H1 (cell line): Measurements from ENCODE around the gene ETFB. TPM values are rescaled to one million over a fixed set of nuclear protein-coding genes. Genes with fewer than 3 reads are reported as not detected.

Source experiments
- CTCF ChIA-PET: fragments of 300-600 bp; sonication (Branson Sonifier 250); formaldehyde crosslinking; loops from one replicate; lab custom pipeline; 2021; ENCODE audit not compliant: partially characterized antibody; lab: Charles Lee
- POLR2A ChIA-PET: fragments of 300-600 bp; sonication (Branson Sonifier 250); formaldehyde crosslinking; loops from one replicate; lab custom pipeline; 2021; ENCODE audit warnings: inconsistent platforms; ENCODE audit not compliant: partially characterized antibody; lab: Charles Lee
- DNase-seq, 2 experiments: peaks; one replicate each; pipeline versions ENCODE4 v3.0.0 to v3.0.0-alpha.2; 2010 to 2022; ENCODE audit warnings: low spot score in 2 of 2, low read depth in 1 of 2, mixed read lengths in 1 of 2
- FAIRE-seq: peaks from 2 replicates; lab custom pipeline; 2011; peaks lifted over from hg19 to GRCh38; lab: Jason Lieb, UNC
- H2AFZ ChIP-seq: 2 replicates; pipeline ENCODE4 v1.8.1; 2012; ENCODE audit warnings: low read length, inconsistent platforms
- H2AK5ac ChIP-seq: 2 replicates; pipeline ENCODE4 v1.6.1; 2013; ENCODE audit warnings: low read depth, low read length
- H2BK120ac ChIP-seq: replicated peaks from 2 replicates; pipeline ENCODE3; 2013; ENCODE audit warnings: low read depth, low read length, inconsistent platforms
- H2BK12ac ChIP-seq: 2 replicates; pipeline ENCODE4 v1.6.1; 2013; ENCODE audit warnings: low read depth, low read length
- H2BK15ac ChIP-seq: 2 replicates; pipeline ENCODE4 v1.6.1; 2013; ENCODE audit warnings: low read length
- H2BK20ac ChIP-seq: 2 replicates; pipeline ENCODE4 v1.6.1; 2013; ENCODE audit warnings: low read length
- H2BK5ac ChIP-seq: 2 replicates; pipeline ENCODE4 v1.6.1; 2013; ENCODE audit warnings: low read depth, low read length
- H3K14ac ChIP-seq: 2 replicates; pipeline ENCODE4 v1.6.1; 2013; ENCODE audit warnings: inconsistent platforms; ENCODE audit not compliant: insufficient read length
- H3K18ac ChIP-seq: 2 replicates; pipeline ENCODE4 v1.6.1; 2013; ENCODE audit warnings: low read length; ENCODE audit errors: extremely low read depth
- H3K23ac ChIP-seq: 2 replicates; pipeline ENCODE4 v1.6.1; 2013; ENCODE audit warnings: inconsistent platforms; ENCODE audit not compliant: insufficient read length
- H3K23me2 ChIP-seq: 2 replicates; pipeline ENCODE4 v1.6.1; 2013; ENCODE audit warnings: low read depth, low read length
- H3K27ac ChIP-seq: 2 replicates; pipeline ENCODE4 v1.6.1; 2011; ENCODE audit warnings: low read depth, low read length, inconsistent platforms
- H3K27me3 ChIP-seq, 4 experiments: replicated peaks in 1 of 4; 1 replicate in 1 of 4; 2 replicates in 3 of 4; pipeline versions ENCODE4 v1.6.1 to v1.8.1; 2011 to 2013; ENCODE audit warnings: low read length in 3 of 4, mild to moderate bottlenecking in 3 of 4, inconsistent platforms in 2 of 4, mixed read lengths in 2 of 4, moderate library complexity in 1 of 4; ENCODE audit not compliant: control insufficient read depth in 3 of 4, insufficient read depth in 3 of 4; ENCODE audit errors: extremely low read depth in 1 of 4
- H3K36me3 ChIP-seq, 4 experiments: 2 replicates each; pipeline versions ENCODE4 v1.6.1 to v1.8.1; 2011 to 2013; ENCODE audit warnings: mild to moderate bottlenecking in 4 of 4, low read length in 3 of 4, moderate library complexity in 2 of 4, control low read depth in 1 of 4, inconsistent platforms in 1 of 4; ENCODE audit not compliant: insufficient read depth in 4 of 4, control insufficient read depth in 2 of 4
- H3K4ac ChIP-seq: replicated peaks from 2 replicates; pipeline ENCODE3; 2013; ENCODE audit warnings: low read length, low read depth, mixed read lengths, inconsistent platforms; ENCODE audit not compliant: insufficient read length
- H3K4me1 ChIP-seq, 4 experiments: replicated peaks in 1 of 4; 1 replicate in 1 of 4; 2 replicates in 3 of 4; pipeline versions ENCODE4 v1.6.1 to v1.8.1; 2011 to 2013; ENCODE audit warnings: low read length in 3 of 4, inconsistent platforms in 2 of 4, mixed read lengths in 1 of 4; ENCODE audit not compliant: insufficient read depth in 4 of 4, control insufficient read depth in 3 of 4
- H3K4me2 ChIP-seq, 2 experiments: 2 replicates each; pipeline versions ENCODE4 v1.6.1 to v1.8.1; 2011 to 2013; ENCODE audit warnings: low read depth in 2 of 2, low read length in 2 of 2, control low read depth in 1 of 2, inconsistent platforms in 1 of 2, mild to moderate bottlenecking in 1 of 2; ENCODE audit not compliant: insufficient read depth in 1 of 2
- H3K4me3 ChIP-seq, 4 experiments: fragments of 200-600, 300-600 bp in 1 of 4; sonication (generic), shearing (Covaris generic), sonication (Bioruptor Twin) in 1 of 4; 2 replicates each; pipeline versions ENCODE4 v1.5.1 to v1.8.1; 2011 to 2016; ENCODE audit warnings: low read length in 4 of 4, low read depth in 3 of 4, control low read depth in 2 of 4, inconsistent platforms in 2 of 4, mild to moderate bottlenecking in 2 of 4, mixed read lengths in 1 of 4, moderate library complexity in 1 of 4; ENCODE audit not compliant: insufficient read depth in 2 of 4; ENCODE audit errors: extremely low read depth in 1 of 4
- H3K56ac ChIP-seq: replicated peaks from 2 replicates; pipeline ENCODE3; 2013; ENCODE audit warnings: low read depth, mild to moderate bottlenecking, mixed read lengths, low read length, inconsistent platforms; ENCODE audit not compliant: insufficient read length
- H3K79me1 ChIP-seq: 2 replicates; pipeline ENCODE4 v1.6.1; 2013; ENCODE audit warnings: low read depth, low read length, control low read depth
- H3K79me2 ChIP-seq, 2 experiments: 2 replicates each; pipeline versions ENCODE4 v1.6.1 to v1.8.1; 2012 to 2013; ENCODE audit warnings: low read length in 2 of 2, mild to moderate bottlenecking in 2 of 2, inconsistent platforms in 1 of 2; ENCODE audit not compliant: insufficient read depth in 2 of 2, control insufficient read depth in 1 of 2
- H3K9ac ChIP-seq, 4 experiments: replicated peaks in 1 of 4; 1 replicate in 1 of 4; 2 replicates in 3 of 4; pipeline versions ENCODE4 v1.6.1 to v1.8.1; 2011 to 2013; ENCODE audit warnings: low read depth in 3 of 4, low read length in 3 of 4, control low read depth in 2 of 4, mild to moderate bottlenecking in 2 of 4, moderate library complexity in 2 of 4, inconsistent platforms in 1 of 4; ENCODE audit errors: extremely low read depth in 1 of 4
- H3K9me3 ChIP-seq, 2 experiments: 2 replicates each; pipeline versions ENCODE4 v1.6.1 to v1.8.1; 2012 to 2013; ENCODE audit warnings: mild to moderate bottlenecking in 2 of 2, moderate library complexity in 2 of 2, control low read depth in 1 of 2, inconsistent platforms in 1 of 2, low read depth in 1 of 2, low read length in 1 of 2, mixed read lengths in 1 of 2; ENCODE audit not compliant: insufficient read depth in 2 of 2
- H4K20me1 ChIP-seq, 2 experiments: replicated peaks in 1 of 2; 2 replicates each; pipeline versions ENCODE3 to v1.8.1; 2011 to 2013; ENCODE audit warnings: inconsistent platforms in 2 of 2, low read length in 2 of 2, mild to moderate bottlenecking in 1 of 2; ENCODE audit not compliant: insufficient read depth in 2 of 2, control insufficient read depth in 1 of 2
- H4K5ac ChIP-seq: 2 replicates; pipeline ENCODE4 v1.6.1; 2013; ENCODE audit warnings: low read length, low read depth, mixed read lengths, inconsistent platforms; ENCODE audit not compliant: insufficient read length
- H4K8ac ChIP-seq: 2 replicates; pipeline ENCODE4 v1.8.0; 2013; ENCODE audit warnings: mild to moderate bottlenecking, moderate library complexity, low read length, inconsistent platforms; ENCODE audit not compliant: insufficient read depth; ENCODE audit errors: extremely low read depth
- H4K91ac ChIP-seq: replicated peaks from 2 replicates; pipeline ENCODE3; 2013; ENCODE audit warnings: low read length, mixed read lengths, inconsistent platforms; ENCODE audit not compliant: insufficient read length
- CHD1 ChIP-seq: IDR thresholded peaks from 2 replicates; pipeline ENCODE4 v1.6.1; 2012; ENCODE audit warnings: low read depth, low read length, improper control_type of control experiment
- GTF2F1 ChIP-seq: IDR thresholded peaks from 2 replicates; pipeline ENCODE4 v1.6.1; 2012; ENCODE audit warnings: low read depth, low read length, improper control_type of control experiment, borderline replicate concordance
- JUN ChIP-seq: IDR thresholded peaks from 2 replicates; pipeline ENCODE4 v1.6.1; 2011; ENCODE audit warnings: low read depth, mild to moderate bottlenecking, improper control_type of control experiment, low read length
- JUND ChIP-seq: IDR thresholded peaks from 2 replicates; pipeline ENCODE4 v1.6.1; 2011; ENCODE audit warnings: mild to moderate bottlenecking, improper control_type of control experiment, low read length
- KDM5A ChIP-seq: fragments of 200-600 bp; IDR thresholded peaks from 2 replicates; pipeline ENCODE4 v1.7.1; 2012; ENCODE audit warnings: mild to moderate bottlenecking, low read length, inconsistent platforms, mixed read lengths
- PHF8 ChIP-seq: fragments of 200-600 bp; sonication (generic); conservative IDR thresholded peaks from 2 replicates; pipeline ENCODE4 v1.7.1; 2012; ENCODE audit warnings: low read depth, mild to moderate bottlenecking, inconsistent platforms, low read length, moderate library complexity
- RAD21 ChIP-seq, 2 experiments: IDR thresholded peaks in 1 of 2; conservative IDR thresholded peaks in 1 of 2; 2 replicates each; pipeline ENCODE4 v1.6.1; 2011; ENCODE audit warnings: low read depth in 2 of 2, low read length in 2 of 2, improper control_type of control experiment in 1 of 2, inconsistent platforms in 1 of 2, mild to moderate bottlenecking in 1 of 2, moderate library complexity in 1 of 2
- SAP30 ChIP-seq: fragments of 300-600 bp; sonication (generic); IDR thresholded peaks from 2 replicates; pipeline ENCODE4 v1.7.1; 2012; ENCODE audit warnings: low read length, moderate library complexity, mild to moderate bottlenecking, inconsistent platforms; ENCODE audit not compliant: insufficient read depth, insufficient replicate concordance
- TAF1 ChIP-seq: IDR thresholded peaks from 2 replicates; pipeline ENCODE4 v1.6.1; 2011; ENCODE audit warnings: mild to moderate bottlenecking, low read depth, low read length
- TBP ChIP-seq: IDR thresholded peaks from 2 replicates; pipeline ENCODE4 v1.6.1; 2011; ENCODE audit warnings: low read depth, low read length, improper control_type of control experiment
- TCF12 ChIP-seq: IDR thresholded peaks from 2 replicates; pipeline ENCODE4 v1.6.1; 2011; ENCODE audit warnings: low read depth, mild to moderate bottlenecking, low read length
- YY1 ChIP-seq: IDR thresholded peaks from 2 replicates; pipeline ENCODE4 v1.6.1; 2011; ENCODE audit warnings: low read depth, mild to moderate bottlenecking, low read length
- ZNF274 ChIP-seq: IDR thresholded peaks from 2 replicates; pipeline ENCODE4 v1.7.0; 2012; ENCODE audit warnings: low read length, borderline replicate concordance; ENCODE audit errors: extremely low read depth
- WGBS, 2 experiments: shearing (Covaris generic) in 1 of 2; methylation state at CpG; one replicate each; pipeline versions ENCODE4 v1.1.6 to v1.1.7; 2013 to 2015; ENCODE audit warnings: low lambda C conversion rate in 2 of 2, mixed read lengths in 2 of 2, inconsistent platforms in 1 of 2, low coverage in 1 of 2, missing lambda C conversion rate in 1 of 2; ENCODE audit not compliant: insufficient replicate concordance in 2 of 2, insufficient coverage in 1 of 2, insufficient read length in 1 of 2; ENCODE audit errors: extremely low coverage in 1 of 2, missing lambda C conversion rate in 1 of 2; 5-methylcytosine and 5-hydroxymethylcytosine counted together
- polyA plus RNA-seq, 7 experiments: library from polyadenylated mRNA; depleted of rRNA in 3 of 7; stranded (reverse) in 5 of 7; unstranded in 2 of 7; fragments of >200 nt in 5 of 7; fragments of 200-250 nt in 2 of 7; gene quantifications; 1 replicate in 5 of 7; 2 replicates in 1 of 7; 4 replicates in 1 of 7; pipeline versions ENCODE4 v1.2.1 to v1.2.3, GENCODE V29; 2011 to 2013; ENCODE audit warnings: missing spikeins in 2 of 7, mixed read lengths in 2 of 7
- total RNA-seq: library from RNA; stranded (reverse); fragmentation: NEBNext Ultra II Directional; extraction: Animal tissue kit (Norgen Biotek cat#: 25700); gene quantifications from 2 replicates; pipeline ENCODE4 v1.2.1, GENCODE V29; 2021

ETFB gene
- total and polyA plus RNA-seq, 2 of the 8 experiments (the other 6 are each of a cell fraction or from before 2014, with no cell fraction given) = 40.0 to 66.5 TPM

DNA sequence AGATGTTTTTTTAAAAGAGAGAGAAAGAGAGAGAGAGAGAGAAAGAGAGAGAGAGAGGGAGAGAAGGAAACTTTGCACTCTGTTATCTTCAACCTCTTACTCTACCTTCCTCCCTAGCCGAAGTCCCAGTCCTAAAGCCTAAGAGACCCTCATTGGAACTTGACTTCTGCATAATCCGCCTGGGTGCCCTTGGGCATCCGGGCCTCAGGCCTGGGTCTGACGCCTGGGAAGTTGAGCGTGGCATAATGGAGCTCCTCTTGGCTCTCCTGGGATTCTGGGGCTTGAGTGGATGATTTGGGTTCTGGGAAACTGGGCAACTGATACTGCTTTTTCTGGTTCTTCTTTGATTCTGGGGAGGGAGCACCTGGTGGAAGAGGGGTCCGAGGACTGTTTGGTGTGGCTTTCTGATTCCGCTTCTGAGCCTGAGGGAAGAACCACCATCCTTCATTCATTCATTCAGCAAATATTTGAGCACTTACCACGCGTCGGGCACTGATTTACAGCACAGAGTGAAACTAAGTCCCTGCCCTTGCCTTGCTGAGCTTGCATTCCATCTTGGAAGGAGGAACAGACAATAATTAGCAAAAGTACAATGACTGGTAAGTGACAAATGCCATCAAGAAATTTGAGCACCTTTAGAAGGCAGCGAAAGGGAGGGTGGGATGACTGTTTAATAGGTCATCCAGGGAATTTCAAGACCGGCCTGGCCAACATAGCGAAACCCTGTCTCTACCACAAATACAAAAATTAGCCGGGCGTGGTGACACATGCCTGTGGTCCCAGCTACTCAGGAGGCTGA, 45.0 kb upstream of the ETFB start:
- no peak overlapping the region for H2BK20ac ChIP-seq
- no peak overlapping the region for H3K4me2 ChIP-seq
- H3K27ac ChIP-seq = no peak overlapping the region
- H3K79me2 ChIP-seq = no peaks in the 10 kb centered on the region
- CTCF ChIA-PET = interaction anchor here (7.0 to 7.5 kb wide), 2 partner anchors 8 to 15 kb away, joined by 58 to 74 read pairs; partner anchors contain the start of gene SIGLEC10
- FAIRE-seq (no peak), DNase-seq (no peak)
- no peak overlapping the region for H2BK5ac ChIP-seq
- no peak for TF ChIP-seq YY1
- TF ChIP-seq KDM5A = no peak
- no peak for TF ChIP-seq JUND
- no peak for TF ChIP-seq CHD1
- no peak for TF ChIP-seq SAP30
- no peak for TF ChIP-seq GTF2F1
- TF ChIP-seq JUN = no peak
- TF ChIP-seq ZNF274 = no peak
- TF ChIP-seq TBP = no peak
- TF ChIP-seq TCF12 = no peak
- TF ChIP-seq TAF1 = no peak
- TF ChIP-seq RAD21 (IDR thresholded peaks at IDR 0.05 in 1 of 2, conservative IDR thresholded peaks at IDR 0.05 in 1 of 2; ENCODE audit: low read depth in 2 of 2, low read length in 2 of 2) = no peak
- TF ChIP-seq PHF8 = no peak
- H2BK12ac ChIP-seq = no peak overlapping the region
- no peaks in the 10 kb centered on the region for H4K20me1 ChIP-seq
- peaks cover 0 to 3% of the 10 kb centered on the region in 2 experiments; a peak in 1 of 4 replicates for H3K9me3 ChIP-seq
- no peak overlapping the region for H3K23ac ChIP-seq
- no peak overlapping the region for H3K9ac ChIP-seq
- no peaks in the 10 kb centered on the region for H3K27me3 ChIP-seq
- no peak overlapping the region for H2AFZ ChIP-seq
- H4K91ac ChIP-seq = no peak overlapping the region
- no peak overlapping the region for H2BK120ac ChIP-seq
- no peak overlapping the region for H3K4ac ChIP-seq
- no peaks in the 10 kb centered on the region for H3K36me3 ChIP-seq
- no peak overlapping the region for H3K4me3 ChIP-seq
- no peaks in the 10 kb centered on the region for H3K79me1 ChIP-seq
- 94% methylated on average over 15 of the region's 15 CpGs; no CpG with 5 or more reads in 1 of the 2 experiments for WGBS, 2 experiments
- H3K23me2 ChIP-seq = peaks cover 2% of the 10 kb centered on the region; the same call in 1 of the 2 replicates
- no peak overlapping the region for H3K14ac ChIP-seq
- H3K56ac ChIP-seq = no peak overlapping the region
- POLR2A ChIA-PET = no interaction called here
- H4K8ac ChIP-seq = no peak overlapping the region
- H2BK15ac ChIP-seq = no peak overlapping the region
- no peak overlapping the region for H2AK5ac ChIP-seq
- H3K4me1 ChIP-seq = peaks cover 0 to 13% (median 4%) of the 10 kb centered on the region in 4 experiments; a peak in 6 of 7 replicates
- H3K18ac ChIP-seq = no peak overlapping the region
- H4K5ac ChIP-seq = no peak overlapping the region
